ENCODE data around the gene RPRD2.
"Not testable (repeated sequence)": the region's sequence is repeated elsewhere in the genome, so short reads cannot be mapped to it uniquely, and the experiment has no call there.

RPRD2 gene

DNA sequence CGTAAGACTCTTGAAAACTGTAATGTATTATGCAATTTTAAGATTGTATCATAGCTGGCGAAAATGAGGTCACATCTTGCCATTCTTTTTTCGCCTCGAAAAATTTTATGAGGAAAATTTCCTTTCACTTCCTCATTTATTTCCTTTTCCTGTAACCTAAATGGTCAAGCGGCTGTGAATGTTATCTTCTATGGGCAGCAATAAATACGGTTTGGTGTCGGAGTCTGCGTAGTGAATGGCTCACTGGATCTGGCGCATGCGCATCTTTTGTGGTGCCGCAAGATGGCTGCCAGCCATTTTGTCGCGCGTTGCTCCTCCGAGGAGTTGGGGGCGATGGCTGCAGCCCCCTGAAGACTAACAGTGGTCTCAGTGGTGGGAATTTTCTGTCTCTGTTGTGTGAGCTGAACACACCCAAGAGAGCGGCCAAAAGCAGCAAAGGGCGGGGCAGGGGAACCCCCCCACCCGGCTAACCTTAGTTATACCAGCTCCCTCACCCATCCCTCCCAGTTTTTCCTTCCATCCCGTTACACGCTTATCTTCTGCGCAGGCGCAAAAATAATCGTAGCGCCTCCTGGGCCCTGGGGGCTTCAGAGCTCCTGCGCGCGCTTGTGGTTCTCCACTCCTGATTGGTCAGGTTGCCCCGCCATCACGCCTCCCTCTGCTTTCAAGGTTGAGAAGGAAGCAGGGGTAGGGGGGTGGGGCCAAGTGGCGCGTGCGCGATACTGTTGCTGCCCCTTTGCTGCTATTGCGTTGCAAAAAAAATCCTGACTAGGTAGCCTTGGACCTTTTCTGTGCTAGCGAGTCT lies at the start of gene RPRD2:
Gene RPRD2, plus strand, starts transcription at position 722 of the 805 bp plus-strand sequence. CDS start 568 bp downstream, outside the sequence.
- peak; percentile 45 for FAIRE-seq

DNA sequence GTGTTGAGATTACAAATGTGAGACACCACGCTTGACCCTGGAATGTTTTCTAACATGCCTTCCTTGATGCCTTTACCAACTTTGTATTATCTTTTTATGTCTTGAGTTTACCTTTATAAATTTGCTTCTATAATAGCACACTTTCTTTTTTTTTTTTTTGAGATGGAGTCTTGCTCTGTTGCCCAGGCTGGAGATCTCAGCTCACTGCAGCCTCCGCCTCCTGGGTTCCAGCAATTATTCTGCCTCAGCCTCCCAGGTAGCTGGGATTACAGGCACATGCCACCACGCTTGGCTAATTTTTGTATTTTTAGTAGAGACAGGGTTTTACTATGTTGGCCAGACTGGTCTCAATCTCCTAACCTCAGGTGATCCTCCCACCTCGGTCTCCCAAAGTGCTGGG lies 49.3 kb upstream of the RPRD2 start:
- FAIRE-seq, result not testable (repeated sequence)

DNA sequence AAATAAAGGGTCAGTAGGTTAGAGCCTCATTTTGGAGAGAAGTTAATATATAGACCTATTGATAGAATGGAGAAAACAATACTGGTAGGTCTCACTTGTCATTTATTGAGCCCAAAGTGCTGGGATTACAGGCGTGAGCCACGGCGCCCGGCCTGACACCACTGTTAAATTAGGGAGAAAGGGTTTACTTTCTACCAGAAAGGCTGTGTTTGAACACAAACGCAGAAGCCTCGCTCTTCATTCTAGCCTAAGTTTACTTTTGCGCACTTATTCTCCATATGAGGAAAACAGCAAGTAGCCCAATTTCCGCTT lies 43.3 kb upstream of the RPRD2 start:
- no peak for FAIRE-seq

DNA sequence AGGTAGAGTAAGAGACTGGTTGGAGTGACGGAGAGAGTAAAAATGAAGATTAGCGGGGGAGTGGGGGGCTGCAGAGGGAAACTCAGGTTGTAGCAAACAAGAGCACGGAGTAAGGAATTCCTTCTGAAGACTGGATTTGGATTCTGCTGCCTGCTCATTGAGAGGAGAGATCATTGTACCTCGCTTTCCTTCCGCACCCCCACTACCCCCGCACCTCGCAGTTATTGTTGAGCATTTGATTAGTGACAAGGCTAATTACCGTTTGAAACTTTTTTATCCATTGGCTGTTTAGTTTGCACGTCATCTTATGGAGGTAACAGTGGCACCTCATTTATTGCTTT lies 42.2 kb upstream of the RPRD2 start:
- no peak for FAIRE-seq

DNA sequence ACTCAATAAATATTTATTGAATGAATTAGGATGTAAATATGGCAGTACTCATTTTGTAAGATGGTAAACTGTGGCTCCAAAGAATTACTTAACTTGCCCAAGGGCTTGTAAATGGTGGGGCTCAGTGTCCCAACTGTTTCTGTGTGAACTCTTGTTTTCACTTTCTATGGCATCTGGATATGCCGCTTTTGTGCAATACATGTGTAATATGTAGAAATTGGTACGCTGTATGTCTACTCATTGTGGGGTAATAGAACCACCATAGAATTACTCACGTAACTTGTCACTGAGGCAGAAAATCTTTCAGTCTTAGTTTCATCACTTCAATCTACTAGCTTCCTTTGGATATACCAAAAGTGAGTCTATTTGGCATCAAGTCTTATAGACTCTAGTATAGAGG lies 41.6 kb upstream of the RPRD2 start:
- no peak for FAIRE-seq

DNA sequence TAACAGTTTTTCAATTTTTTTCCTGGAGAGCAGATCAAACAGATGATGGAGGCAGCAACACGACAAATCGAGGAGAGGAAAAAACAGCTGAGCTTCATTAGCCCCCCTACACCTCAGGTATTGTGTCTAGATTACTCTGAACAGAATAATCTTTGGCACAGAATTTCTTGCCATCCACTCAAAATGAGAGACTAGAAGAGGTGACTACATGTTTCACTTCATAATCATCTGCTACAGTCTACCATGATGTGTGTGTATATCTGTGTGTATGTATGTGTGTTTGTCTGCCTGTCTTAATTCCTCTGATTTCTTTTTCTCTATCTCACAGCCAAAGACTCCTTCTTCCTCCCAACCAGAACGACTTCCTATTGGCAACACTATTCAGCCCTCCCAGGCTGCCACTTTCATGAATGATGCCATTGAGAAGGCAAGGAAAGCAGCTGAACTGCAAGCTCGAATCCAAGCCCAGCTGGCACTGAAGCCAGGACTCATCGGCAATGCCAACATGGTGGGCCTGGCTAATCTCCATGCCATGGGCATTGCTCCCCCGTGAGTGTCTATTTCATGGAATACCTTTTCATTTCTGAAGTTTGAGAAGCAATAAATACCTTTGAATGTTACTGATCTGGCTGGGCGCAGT lies 31.2 kb upstream of the RPRD2 start:
- no peak for FAIRE-seq

DNA sequence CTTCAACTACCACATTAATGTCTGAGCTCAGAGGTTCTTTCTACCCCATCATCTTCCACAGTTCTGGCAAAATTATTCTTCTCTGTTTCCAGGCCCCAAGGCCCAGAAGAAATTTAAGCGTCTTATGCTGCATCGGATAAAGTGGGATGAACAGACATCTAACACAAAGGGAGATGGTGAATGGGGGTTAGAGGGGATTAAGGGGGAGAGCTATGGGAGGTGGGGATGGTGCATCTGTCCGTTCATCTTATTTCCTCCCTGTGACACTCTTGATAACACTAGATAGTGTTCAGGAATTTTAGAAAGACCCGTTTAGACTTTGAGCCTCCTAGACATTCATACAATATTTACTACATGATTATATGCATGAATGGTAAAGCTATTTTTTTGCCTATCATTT lies 17.6 kb upstream of the RPRD2 start:
- no peak for FAIRE-seq

DNA sequence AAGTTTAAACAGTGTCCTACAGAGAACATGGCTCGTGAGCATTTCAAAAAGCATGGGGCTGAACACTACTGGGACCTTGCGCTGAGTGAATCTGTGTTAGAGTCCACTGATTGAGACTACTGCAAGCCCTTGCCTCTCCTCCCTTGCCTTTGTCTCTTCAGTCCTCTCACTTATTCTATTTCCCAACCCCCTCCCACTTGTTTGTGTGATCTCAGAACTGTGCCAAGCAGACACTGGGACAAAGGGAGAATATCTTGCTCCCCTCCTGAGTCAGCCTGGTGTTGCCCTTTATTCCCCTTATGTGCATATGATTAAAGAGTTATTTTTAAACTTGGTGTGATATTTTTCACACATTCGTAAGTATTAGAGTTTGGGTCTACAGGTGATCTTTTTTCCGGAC lies 11.1 kb upstream of the RPRD2 start:
- FAIRE-seq, result no peak

DNA sequence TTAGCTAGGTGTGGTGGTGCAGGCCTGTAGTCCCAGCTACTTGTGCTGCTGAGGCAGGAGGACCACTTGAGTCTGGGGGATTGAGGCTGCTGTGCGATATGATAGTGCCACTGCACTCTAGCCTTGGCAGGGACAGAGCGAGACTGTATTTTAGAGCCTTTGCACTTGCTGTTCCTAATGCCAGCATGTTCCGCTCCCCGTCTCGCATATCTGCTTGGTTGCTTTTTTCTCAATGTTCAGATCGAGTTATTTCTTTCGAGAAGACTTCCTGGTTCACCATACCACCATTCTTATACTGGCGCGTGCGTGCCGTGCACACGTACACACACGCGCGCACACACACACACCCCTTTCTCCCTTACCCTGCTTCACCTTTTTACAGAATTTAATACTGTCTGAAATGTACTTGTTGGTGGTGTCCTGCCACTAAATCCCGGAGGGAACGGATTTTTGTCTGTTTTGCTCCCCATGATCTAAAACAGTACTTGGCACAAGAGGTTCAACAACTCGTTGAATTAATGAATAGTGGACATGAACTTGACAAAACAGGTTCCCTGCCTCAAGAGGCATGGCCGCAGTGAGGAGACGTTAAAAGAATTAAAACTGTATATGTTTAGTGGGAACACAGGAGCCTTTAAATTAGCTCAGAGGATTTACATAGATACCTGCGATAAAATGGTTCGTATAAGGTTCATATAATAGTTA lies 1.1 kb upstream of the RPRD2 start:
- no peak for FAIRE-seq

DNA sequence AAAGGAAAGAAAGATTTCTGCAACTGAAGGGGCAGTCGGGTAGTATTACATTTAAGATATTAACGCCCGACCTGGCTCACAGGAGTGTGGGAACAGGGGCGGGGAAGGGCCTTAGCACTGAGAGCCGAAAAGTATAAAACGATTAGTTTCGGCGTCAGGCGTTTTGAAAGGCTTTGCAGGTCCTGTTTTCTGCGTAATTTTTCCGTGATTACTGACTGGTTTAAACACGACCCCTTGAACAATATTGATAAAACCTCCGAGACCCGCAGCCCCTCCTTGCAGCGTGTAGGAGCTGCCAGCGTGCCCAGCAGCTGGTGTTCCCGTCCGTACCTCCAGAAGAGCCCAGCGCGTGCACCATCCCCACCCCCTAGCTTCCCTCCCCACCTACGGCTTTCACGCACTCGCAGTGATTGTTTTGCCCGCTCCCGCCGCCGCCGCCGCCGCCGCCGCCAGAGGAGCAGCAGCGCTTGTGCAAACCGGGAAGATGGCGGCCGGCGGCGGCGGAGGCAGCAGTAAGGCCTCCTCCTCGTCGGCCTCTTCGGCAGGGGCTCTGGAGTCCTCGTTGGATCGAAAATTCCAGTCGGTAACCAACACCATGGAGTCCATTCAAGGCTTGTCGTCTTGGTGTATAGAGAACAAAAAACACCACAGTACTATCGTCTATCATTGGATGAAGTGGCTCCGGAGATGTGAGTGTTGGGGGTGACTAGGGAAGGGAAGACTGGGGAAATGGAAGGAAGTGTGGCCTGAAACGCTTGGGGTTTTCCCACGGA lies 470 bp downstream of the RPRD2 start:
- no peak for FAIRE-seq

DNA sequence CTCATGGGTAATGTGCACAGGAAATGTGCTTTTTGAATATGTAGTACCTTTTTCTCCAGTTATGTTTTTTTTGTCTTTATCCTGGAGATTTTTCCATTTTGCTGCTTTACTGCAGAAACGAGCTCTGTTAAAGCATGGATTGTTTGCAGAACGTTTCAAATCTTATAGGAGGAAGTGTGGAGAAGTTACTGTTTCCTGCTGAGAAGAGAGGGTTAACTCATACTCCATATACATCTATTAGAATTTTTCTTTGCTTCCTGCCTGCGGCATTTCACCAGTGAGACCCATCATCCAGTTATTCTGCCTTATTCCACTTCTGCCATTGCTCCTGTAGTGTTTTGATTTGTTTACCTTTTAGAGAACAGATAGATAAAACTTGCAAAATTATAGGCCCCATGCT lies 2.0 kb downstream of the RPRD2 start:
- no peak for FAIRE-seq

DNA sequence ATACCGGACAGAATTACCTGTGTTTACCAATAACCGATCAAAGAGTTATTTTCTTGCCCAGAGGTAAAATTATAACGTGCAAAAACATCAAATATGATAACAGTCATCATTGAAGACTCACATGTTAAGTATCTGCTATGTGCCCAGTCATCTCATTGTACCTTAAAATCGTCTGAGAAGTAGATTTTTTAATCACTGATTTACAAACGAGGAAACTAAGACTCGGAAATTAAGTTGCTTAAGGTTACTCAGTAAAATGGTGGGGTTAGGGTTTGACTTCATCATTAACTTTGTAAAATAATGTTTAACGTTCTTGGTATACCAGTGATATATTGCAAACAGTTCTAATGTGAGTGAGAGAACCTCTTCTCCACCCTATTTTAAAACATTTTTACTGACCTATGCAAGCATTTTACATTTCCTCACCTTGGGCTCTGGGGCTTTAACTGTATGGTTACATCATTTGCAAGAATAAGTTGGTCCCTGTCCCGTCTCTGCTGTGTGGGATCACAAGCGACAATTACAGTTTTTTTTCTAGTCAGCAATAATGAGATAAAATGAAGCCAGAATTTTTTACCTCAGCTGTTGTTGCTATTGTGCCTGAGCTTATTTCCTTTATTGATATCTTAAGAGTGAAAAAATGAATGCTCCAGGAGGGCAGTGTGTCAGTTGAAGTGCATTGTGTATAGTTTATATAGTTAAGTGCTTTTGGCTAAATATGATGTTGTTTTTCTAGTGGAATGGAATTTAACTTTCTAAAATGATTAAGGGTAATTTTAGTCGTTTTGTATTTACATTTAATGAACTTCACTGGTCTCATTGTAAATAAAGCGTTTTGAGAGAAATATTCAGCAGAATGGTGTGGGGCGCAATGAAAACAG lies 2.7 kb downstream of the RPRD2 start:
- FAIRE-seq, result no peak

DNA sequence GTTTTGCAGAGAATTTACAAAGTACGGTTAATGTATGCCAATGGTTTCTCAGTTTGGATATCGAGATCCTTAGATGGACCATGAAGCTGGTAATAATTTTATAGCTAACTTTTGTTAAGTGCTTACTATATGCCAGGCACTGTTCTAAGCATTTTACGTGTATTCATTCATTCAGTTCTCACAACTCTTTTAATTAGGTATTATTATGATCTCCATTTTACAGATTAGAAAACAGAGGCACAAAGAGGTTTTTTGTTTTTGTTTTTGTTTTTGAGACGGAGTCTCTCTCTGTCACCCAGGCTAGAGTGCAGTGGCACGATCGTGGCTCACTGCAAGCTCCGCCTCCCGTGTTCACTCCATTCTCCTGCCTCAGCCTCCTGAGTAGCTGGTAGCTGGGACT lies 7.2 kb downstream of the RPRD2 start:
- no peak for FAIRE-seq

DNA sequence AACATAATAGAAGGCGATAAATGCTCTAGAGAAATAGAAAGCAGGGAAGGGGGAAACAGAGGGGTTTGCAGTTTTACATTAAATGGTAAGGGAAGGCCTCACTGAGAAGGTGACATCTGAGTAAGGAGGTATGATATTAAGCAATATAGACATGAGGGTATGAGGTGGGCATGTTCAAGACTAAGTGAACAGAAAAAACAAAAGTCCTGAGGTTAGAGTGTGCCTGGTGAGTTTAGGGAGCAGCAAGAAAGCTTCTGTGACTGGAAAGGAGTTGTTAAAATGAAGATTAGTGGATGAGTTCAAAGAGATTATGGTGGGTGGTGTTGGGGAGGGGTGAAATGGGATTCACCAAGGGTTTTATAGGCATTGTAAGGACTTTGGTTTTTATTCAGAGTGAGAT lies 8.6 kb downstream of the RPRD2 start:
- FAIRE-seq, result no peak

DNA sequence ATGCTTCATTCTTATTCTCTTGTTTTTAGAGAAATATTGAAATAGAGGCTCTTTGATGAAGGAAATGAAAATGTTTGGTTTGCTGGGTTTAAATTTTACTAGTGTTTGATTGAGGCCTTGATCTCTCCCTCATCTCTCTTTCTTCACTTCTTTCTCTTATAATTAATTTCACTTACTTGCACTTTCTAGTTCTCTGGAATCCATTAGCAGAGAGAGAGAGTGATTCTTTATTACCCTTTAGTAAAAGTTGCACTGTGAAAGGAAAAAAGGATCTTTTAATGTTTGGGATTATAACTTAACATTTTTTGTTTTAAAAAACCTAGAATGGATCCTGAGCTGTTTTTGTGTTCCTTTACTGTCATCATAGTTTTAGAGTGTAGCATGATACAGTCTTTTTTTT lies 12.2 kb downstream of the RPRD2 start:
- FAIRE-seq, result no peak

DNA sequence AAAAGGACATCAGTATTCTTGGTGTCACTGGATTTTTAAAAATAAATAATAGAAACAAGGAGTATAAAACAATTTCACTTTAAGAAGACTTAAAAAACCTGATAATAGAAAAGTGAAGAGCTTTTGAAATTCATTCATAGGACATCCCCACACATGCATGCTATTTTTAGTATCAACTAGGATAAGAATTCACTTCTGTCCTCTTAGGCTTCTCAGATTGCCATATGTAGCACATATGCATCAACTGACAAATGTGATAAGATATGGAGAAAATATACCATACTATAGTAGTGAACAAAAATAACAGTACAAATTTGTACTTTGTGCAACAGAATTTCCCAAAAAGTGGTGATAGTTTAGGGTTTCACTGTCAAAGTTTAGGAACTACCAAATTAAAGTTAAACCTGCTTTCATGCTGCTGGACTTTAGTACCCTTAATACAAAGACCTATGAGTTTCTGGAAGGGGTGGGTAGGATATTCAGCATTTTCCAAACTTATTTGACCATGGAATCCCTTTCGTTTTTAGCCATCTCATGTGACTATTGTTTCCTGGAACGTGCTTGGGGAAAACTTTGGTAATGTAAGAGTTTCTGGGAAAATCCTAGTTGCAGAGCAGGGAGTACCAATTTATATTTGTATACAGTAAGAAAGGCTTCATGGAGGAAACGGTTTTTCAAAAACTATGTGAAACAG lies 19.8 kb downstream of the RPRD2 start:
- FAIRE-seq, result no peak

DNA sequence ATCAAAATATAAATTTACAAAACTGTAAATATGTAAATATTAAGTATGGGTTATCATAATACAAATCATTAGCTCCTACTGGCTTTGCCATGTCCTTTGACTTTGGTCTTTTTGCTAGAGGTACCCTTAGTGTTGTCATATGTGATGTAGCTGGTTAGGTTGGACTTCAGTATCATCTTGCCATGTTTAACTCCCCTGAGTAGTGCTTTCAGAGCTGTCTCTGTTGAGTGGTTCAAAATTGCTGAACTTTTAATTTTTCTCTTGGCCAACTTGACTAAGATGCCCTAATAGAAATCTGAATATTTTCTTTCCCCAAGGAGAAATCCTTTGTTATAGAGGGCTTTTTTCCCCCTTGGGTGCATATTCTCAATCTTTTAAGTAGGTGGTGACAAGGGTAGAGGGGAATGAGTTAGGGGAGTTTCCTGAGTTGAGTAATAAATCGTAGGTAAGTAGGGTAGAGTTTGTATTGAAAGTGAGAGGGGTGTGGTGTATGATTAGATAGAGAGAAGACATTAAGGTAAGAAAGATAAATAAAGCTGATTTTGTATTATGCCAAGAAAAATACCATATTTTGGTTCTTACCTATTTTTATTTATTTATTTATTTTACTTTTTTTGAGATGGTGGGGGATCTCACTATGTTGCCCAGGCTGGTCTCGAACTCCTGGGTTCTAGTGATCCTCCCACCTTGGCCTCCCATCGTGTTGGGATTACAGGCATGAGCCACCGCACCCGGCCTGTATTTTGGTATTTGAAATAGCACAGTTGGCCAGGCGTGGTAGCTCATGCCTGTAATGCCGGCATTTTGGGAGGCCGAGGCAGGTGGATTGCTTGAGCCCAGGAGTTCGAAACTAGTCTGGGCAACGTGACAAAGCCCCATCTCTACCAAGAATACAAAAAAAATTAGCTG lies 21.8 kb downstream of the RPRD2 start:
- no peak for FAIRE-seq

DNA sequence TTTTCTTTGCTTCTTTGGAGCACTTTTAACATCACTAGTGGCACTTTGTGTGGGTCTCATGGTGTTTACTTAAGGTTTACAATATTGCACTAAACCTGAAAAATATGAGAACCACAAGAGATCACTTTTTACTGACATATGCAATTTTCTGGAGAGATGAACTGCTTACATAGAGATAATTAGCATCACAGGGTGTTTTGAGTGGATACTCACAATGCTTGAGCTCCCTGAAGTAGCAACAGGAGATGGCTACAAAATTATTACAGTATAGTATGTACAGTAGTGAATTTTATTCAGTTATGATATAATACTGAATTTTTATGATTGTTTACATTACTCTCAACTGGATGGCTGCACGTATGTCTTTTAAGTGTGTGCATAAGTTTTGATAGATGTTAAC lies 22.6 kb downstream of the RPRD2 start:
- no peak for FAIRE-seq

DNA sequence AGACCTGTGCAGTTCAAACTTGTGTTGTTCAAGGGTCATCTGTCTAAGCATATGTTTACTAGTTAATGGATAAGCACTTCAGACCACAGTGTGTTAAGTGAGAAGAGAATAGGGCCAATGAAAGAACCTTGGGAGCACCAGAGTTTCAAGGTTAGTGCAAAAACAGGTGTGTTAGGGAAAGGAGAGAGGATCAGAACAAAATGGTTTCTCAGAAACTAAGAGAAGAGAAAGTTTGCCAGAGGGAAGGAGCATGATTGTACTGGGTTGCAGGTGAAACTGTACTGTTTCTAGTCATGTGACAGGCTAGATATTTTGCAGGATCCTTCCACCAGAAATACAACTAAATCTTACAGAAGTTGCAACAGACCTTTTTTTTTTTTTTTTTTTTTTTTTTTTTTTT lies 23.3 kb downstream of the RPRD2 start:
- no peak for FAIRE-seq

DNA sequence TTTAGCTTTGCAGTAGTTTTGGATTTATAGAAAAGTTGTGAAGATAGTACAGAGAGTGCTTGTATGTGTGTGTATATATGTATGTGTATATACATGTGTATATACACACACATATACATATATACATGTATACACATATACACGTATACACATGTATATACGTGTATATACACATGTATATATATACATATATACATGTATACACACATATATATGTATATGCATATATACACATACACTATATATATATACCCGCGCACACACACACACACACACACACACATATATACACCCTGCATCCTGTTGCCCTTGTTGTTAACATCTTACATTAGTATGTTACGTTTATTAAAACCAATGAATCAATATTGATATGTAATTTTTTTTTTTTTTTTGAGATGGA lies 24.3 kb downstream of the RPRD2 start:
- no peak for FAIRE-seq

DNA sequence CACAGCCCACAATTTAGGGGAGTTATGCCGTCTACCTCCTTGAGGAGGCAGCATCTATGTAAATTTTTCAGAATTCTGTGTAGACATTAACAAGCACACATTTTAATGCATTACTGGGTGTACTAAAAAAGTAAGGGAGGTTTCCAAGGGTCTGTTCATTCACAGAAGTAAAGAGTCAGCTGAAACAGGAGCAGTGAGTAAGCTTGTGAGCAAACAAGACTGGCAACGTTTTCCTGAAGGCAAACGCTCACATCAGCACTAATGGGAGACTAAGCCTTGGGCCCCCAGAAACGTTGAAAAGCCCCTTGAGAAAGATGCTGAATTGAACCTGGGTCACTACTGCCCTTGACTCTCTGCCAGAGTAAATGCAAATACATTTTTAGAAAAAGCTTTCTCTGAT lies 25.7 kb downstream of the RPRD2 start:
- FAIRE-seq, result peak; percentile 68
